H9 (cell line): Measurements from ENCODE around the gene KCNH1. TPM values are rescaled to one million over a fixed set of nuclear protein-coding genes. Genes with fewer than 3 reads are reported as not detected.

ENCODE experiments used
- DNase-seq: peaks from one replicate; pipeline ENCODE4 v3.0.0-alpha.2; 2017
- H2AFZ ChIP-seq: one replicate; pipeline ENCODE4 v1.6.1; 2013; ENCODE audit warnings: mild to moderate bottlenecking, low read length, control low read depth, moderate library complexity
- H2AK5ac ChIP-seq: 2 replicates; pipeline ENCODE4 v1.6.1; 2013; ENCODE audit warnings: low read length, control low read depth, mixed read lengths; ENCODE audit not compliant: insufficient read length
- H2BK120ac ChIP-seq: one replicate; pipeline ENCODE4 v1.6.1; 2013; ENCODE audit warnings: low read depth, mild to moderate bottlenecking, low read length, control low read depth, inconsistent platforms; ENCODE audit not compliant: poor library complexity, severe bottlenecking
- H2BK12ac ChIP-seq: 2 replicates; pipeline ENCODE4 v1.6.1; 2013; ENCODE audit warnings: low read length, control low read depth, mixed read lengths, low read depth; ENCODE audit not compliant: insufficient read length
- H2BK15ac ChIP-seq: 2 replicates; pipeline ENCODE4 v1.6.1; 2013; ENCODE audit warnings: low read depth, low read length, control low read depth
- H2BK20ac ChIP-seq: one replicate; pipeline ENCODE4 v1.6.1; 2013; ENCODE audit warnings: low read depth, mild to moderate bottlenecking, low read length, control low read depth, inconsistent platforms; ENCODE audit not compliant: poor library complexity, severe bottlenecking
- H2BK5ac ChIP-seq: 2 replicates; pipeline ENCODE4 v1.6.1; 2013; ENCODE audit warnings: low read length, control low read depth, mixed read lengths; ENCODE audit not compliant: insufficient read length
- H3K14ac ChIP-seq: 2 replicates; pipeline ENCODE4 v1.6.1; 2013; ENCODE audit warnings: low read length, control low read depth; ENCODE audit not compliant: insufficient read depth
- H3K18ac ChIP-seq: 2 replicates; pipeline ENCODE4 v1.6.1; 2013; ENCODE audit warnings: low read depth, mild to moderate bottlenecking, mixed read lengths, low read length, control low read depth; ENCODE audit not compliant: insufficient read length
- H3K23ac ChIP-seq: 2 replicates; pipeline ENCODE4 v1.6.1; 2013; ENCODE audit warnings: low read length, control low read depth, mixed read lengths, low read depth; ENCODE audit not compliant: insufficient read length
- H3K23me2 ChIP-seq: 2 replicates; pipeline ENCODE4 v1.6.1; 2013; ENCODE audit warnings: low read depth, mild to moderate bottlenecking, mixed read lengths, low read length, control low read depth; ENCODE audit not compliant: insufficient read length, poor library complexity, severe bottlenecking
- H3K27ac ChIP-seq: 2 replicates; pipeline ENCODE4 v1.5.1; 2013; ENCODE audit warnings: low read length, control low read depth, mixed read lengths, low read depth; ENCODE audit not compliant: insufficient read length
- H3K27me3 ChIP-seq: 2 replicates; pipeline ENCODE4 v1.6.1; 2013; ENCODE audit warnings: low read length, control low read depth, inconsistent platforms; ENCODE audit not compliant: insufficient read depth
- H3K4ac ChIP-seq: 2 replicates; pipeline ENCODE4 v1.6.1; 2013; ENCODE audit warnings: low read depth, mild to moderate bottlenecking, control low read depth, inconsistent platforms, low read length, moderate library complexity
- H3K4me1 ChIP-seq: 2 replicates; pipeline ENCODE4 v1.6.1; 2013; ENCODE audit warnings: low read length, control low read depth, inconsistent platforms; ENCODE audit not compliant: insufficient read depth
- H3K4me2 ChIP-seq: 2 replicates; pipeline ENCODE4 v1.6.1; 2013; ENCODE audit warnings: low read length, control low read depth, mixed read lengths; ENCODE audit not compliant: insufficient read length, insufficient read depth
- H3K56ac ChIP-seq: 2 replicates; pipeline ENCODE4 v1.6.1; 2013; ENCODE audit warnings: low read depth, mild to moderate bottlenecking, mixed read lengths, low read length, control low read depth; ENCODE audit not compliant: insufficient read length
- H3K79me1 ChIP-seq: 2 replicates; pipeline ENCODE4 v1.6.1; 2013; ENCODE audit warnings: low read depth, mild to moderate bottlenecking, moderate library complexity, low read length, control low read depth, inconsistent platforms; ENCODE audit not compliant: insufficient read depth, poor library complexity, severe bottlenecking
- H3K79me2 ChIP-seq: 2 replicates; pipeline ENCODE4 v1.6.1; 2013; ENCODE audit warnings: low read length, control low read depth, inconsistent platforms; ENCODE audit not compliant: insufficient read depth
- H3K9ac ChIP-seq: 2 replicates; pipeline ENCODE4 v1.6.1; 2013; ENCODE audit warnings: low read length, control low read depth, mixed read lengths; ENCODE audit not compliant: insufficient read length; ENCODE audit errors: extremely low read depth
- H3K9me3 ChIP-seq: one replicate; pipeline ENCODE4 v1.6.1; 2013; ENCODE audit warnings: low read depth, low read length, inconsistent platforms; ENCODE audit not compliant: control insufficient read depth
- H3T11ph ChIP-seq: one replicate; pipeline ENCODE4 v1.6.1; 2013; ENCODE audit warnings: mild to moderate bottlenecking, low read length, control low read depth, inconsistent platforms
- H4K20me1 ChIP-seq: one replicate; pipeline ENCODE4 v1.6.1; 2013; ENCODE audit not compliant: control insufficient read depth, insufficient read length, insufficient read depth
- H4K5ac ChIP-seq: 2 replicates; pipeline ENCODE4 v1.6.1; 2013; ENCODE audit warnings: low read depth, mild to moderate bottlenecking, mixed read lengths, low read length, control low read depth; ENCODE audit not compliant: insufficient read length
- H4K8ac ChIP-seq: replicated peaks from 2 replicates; pipeline ENCODE4 v1.6.1; 2013; ENCODE audit warnings: low read length, control low read depth, mixed read lengths, low read depth; ENCODE audit not compliant: insufficient read length
- H4K91ac ChIP-seq: 2 replicates; pipeline ENCODE4 v1.6.1; 2013; ENCODE audit warnings: low read depth, mild to moderate bottlenecking, moderate library complexity, mixed read lengths, low read length, control low read depth; ENCODE audit not compliant: insufficient read length
- H3K27ac Mint-ChIP-seq, 3 experiments: 2 replicates in 2 of 3; 3 replicates in 1 of 3; pipeline ENCODE4 v1.8.0; 2020 to 2021; ENCODE audit warnings: mixed read lengths in 3 of 3, mild to moderate bottlenecking in 1 of 3, moderate library complexity in 1 of 3
- H3K27me3 Mint-ChIP-seq: 2 replicates; pipeline ENCODE4 v1.8.0; 2021; ENCODE audit warnings: low read depth, mild to moderate bottlenecking, moderate library complexity, mixed read lengths
- H3K36me3 Mint-ChIP-seq, 3 experiments: 2 replicates in 2 of 3; 3 replicates in 1 of 3; pipeline ENCODE4 v1.8.0; 2020 to 2021; ENCODE audit warnings: low read depth in 3 of 3, mixed read lengths in 3 of 3; ENCODE audit not compliant: insufficient read depth in 1 of 3
- H3K4me1 Mint-ChIP-seq, 2 experiments: 2 replicates each; pipeline ENCODE4 v1.8.0; 2020; ENCODE audit warnings: mixed read lengths in 2 of 2
- H3K4me3 Mint-ChIP-seq, 2 experiments: 2 replicates in 1 of 2; 3 replicates in 1 of 2; pipeline ENCODE4 v1.8.0; 2020 to 2021; ENCODE audit warnings: mild to moderate bottlenecking in 2 of 2, mixed read lengths in 2 of 2, moderate library complexity in 1 of 2
- H3K9me3 Mint-ChIP-seq, 2 experiments: 2 replicates in 1 of 2; 3 replicates in 1 of 2; pipeline ENCODE4 v1.8.0; 2020; ENCODE audit warnings: mild to moderate bottlenecking in 2 of 2, mixed read lengths in 2 of 2, moderate library complexity in 1 of 2
- CTCF ChIP-seq: fragments of 200-600 bp; sonication (generic); conservative IDR thresholded peaks from 3 replicates; pipeline ENCODE4 v1.8.0; 2021; ENCODE audit warnings: antibody characterized with exemption, mild to moderate bottlenecking
- WGBS: extraction: QIAGEN DNeasy Blood & Tissue Kit; methylation state at CpG from one replicate; pipeline ENCODE4 v1.1.7; 2013; ENCODE audit warnings: missing lambda C conversion rate, low lambda C conversion rate, mixed read lengths; ENCODE audit not compliant: insufficient read length; ENCODE audit errors: extremely low coverage; 5-methylcytosine and 5-hydroxymethylcytosine counted together
- total RNA-seq: library from RNA; stranded (reverse); gene quantifications from 2 replicates; pipeline ENCODE4 v1.2.1, GENCODE V29; 2021

Gene KCNH1
- total RNA-seq, 1 experiment from 2014 or later, result 0.11 TPM

- no peak overlapping the region for H3K4me3 Mint-ChIP-seq
- Histone ChIP-seq H3K14ac (no peak overlapping the region), H2AFZ (no peak overlapping the region), H2BK120ac (no peak overlapping the region), H2BK5ac (no peak overlapping the region), H4K5ac (no peak overlapping the region), H4K8ac (no peak overlapping the region), H3K9me3 (no peaks in the 10 kb centered on the region), H3K4ac (no peak overlapping the region), H3T11ph (no peak overlapping the region), H2BK12ac (no peak overlapping the region), H2BK20ac (no peak overlapping the region), H3K18ac (no peak overlapping the region), H2BK15ac (no peak overlapping the region), H3K9ac (no peak overlapping the region), H3K4me2 (no peak overlapping the region), H3K23ac (no peak overlapping the region), H4K20me1 (no peaks in the 10 kb centered on the region), H3K79me1 (no peaks in the 10 kb centered on the region), H4K91ac (no peak overlapping the region), H3K23me2 (no peaks in the 10 kb centered on the region), H3K27ac (no peak overlapping the region), H3K79me2 (no peaks in the 10 kb centered on the region), H3K56ac (no peak overlapping the region), H3K27me3 (no peaks in the 10 kb centered on the region), H3K4me1 (no peaks in the 10 kb centered on the region), H2AK5ac (no peak overlapping the region)
- H3K27ac Mint-ChIP-seq, result no peak overlapping the region
- no CpG with 5 or more reads among the region's 5 CpGs for WGBS
- no peaks in the 10 kb centered on the region for H3K9me3 Mint-ChIP-seq
- H3K4me1 Mint-ChIP-seq, result peaks cover 9% of the 10 kb centered on the region in 2 experiments
- no peaks in the 10 kb centered on the region for H3K27me3 Mint-ChIP-seq
- no peaks in the 10 kb centered on the region for H3K36me3 Mint-ChIP-seq
- no peak for DNase-seq
- no peak for TF ChIP-seq CTCF
These were observed 492.4 kb downstream of the KCNH1 start for GRCh38 chr1:210641582-210641981.
